Skeletal muscle satellite cell (primary cell): Measurements from ENCODE around the gene HKDC1.
"Not testable (repeated sequence)": the region's sequence is repeated elsewhere in the genome, so short reads cannot be mapped to it uniquely, and the experiment has no call there.

Experiments used
- H3K27me3 ChIP-seq: 2 replicates; pipeline ENCODE4 v1.7.0; 2013; ENCODE audit warnings: low read length; ENCODE audit not compliant: control insufficient read depth, insufficient read depth
- H3K36me3 ChIP-seq: 2 replicates; pipeline ENCODE4 v1.7.0; 2013; ENCODE audit warnings: mild to moderate bottlenecking, control low read depth, low read length; ENCODE audit not compliant: insufficient read depth
- H3K4me1 ChIP-seq: 2 replicates; pipeline ENCODE4 v1.7.0; 2013; ENCODE audit warnings: low read length; ENCODE audit not compliant: control insufficient read depth, insufficient read depth
- H3K4me2 ChIP-seq: 2 replicates; pipeline ENCODE4 v1.7.0; 2013; ENCODE audit warnings: mild to moderate bottlenecking, low read length
- H3K4me3 ChIP-seq: 2 replicates; pipeline ENCODE4 v1.7.0; 2013; ENCODE audit warnings: low read length
- H3K9ac ChIP-seq: 2 replicates; pipeline ENCODE4 v1.7.0; 2013; ENCODE audit warnings: mild to moderate bottlenecking, low read depth, low read length, moderate library complexity
- H3K9me3 ChIP-seq: replicated peaks from 2 replicates; pipeline ENCODE4 v1.7.0; 2013; ENCODE audit warnings: mild to moderate bottlenecking, control low read depth, low read length

HKDC1 gene

GRCh38 chr10:69268761-69269416 is 48.8 kb downstream of the HKDC1 start:
- H3K4me3 ChIP-seq: no peak overlapping the region
- H3K27me3 ChIP-seq: peaks cover 30% of the 10 kb centered on the region
- H3K9me3 ChIP-seq: no peaks in the 10 kb centered on the region
- H3K36me3 ChIP-seq: no peaks in the 10 kb centered on the region
- H3K4me2 ChIP-seq: no peak overlapping the region
- H3K4me1 ChIP-seq: no peaks in the 10 kb centered on the region
- no peak overlapping the region for H3K9ac ChIP-seq

DNA sequence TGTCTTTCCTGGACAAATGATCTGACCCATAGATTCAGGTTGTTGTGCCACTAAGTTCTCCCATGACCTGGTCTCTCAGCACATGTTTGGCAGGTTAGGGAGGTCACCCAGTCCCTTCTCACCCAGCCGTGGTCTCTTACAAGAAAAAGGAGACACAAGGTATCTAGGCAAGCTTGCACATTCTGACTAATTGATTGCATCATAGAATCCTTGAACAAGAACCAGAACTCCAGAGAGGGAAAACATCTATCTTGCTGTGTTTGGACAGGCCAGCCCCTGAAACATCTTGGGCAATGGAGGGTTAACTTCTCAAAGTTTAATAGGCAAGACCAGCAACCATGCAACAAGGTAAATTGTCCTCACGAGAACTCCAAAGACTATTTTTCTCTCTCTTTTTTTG is 49.6 kb downstream of the HKDC1 start:
- H3K4me3 ChIP-seq: no peak overlapping the region
- H3K27me3 ChIP-seq: peaks cover 24% of the 10 kb centered on the region
- H3K9ac ChIP-seq: no peak overlapping the region
- no peak overlapping the region for H3K4me2 ChIP-seq
- H3K4me1 ChIP-seq: no peaks in the 10 kb centered on the region
- no peaks in the 10 kb centered on the region for H3K36me3 ChIP-seq
- no peaks in the 10 kb centered on the region for H3K9me3 ChIP-seq

DNA sequence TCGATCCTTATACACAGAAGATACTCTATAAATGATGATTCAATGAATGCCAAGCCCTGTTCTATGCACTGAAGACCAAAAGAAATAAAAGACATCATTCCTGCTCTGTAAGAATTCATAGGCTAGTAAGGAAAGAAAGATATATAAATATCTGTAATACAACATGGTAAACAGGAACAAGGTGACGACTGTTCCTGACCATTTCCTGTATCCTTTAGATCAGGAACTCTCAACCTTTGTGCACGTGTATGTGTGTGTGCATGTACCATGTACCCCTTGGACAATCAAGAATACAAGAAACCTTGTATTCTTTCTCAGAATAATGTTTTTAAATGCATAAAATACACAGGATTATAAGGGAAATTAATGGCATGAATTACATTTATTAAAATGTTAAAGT is 50.9 kb downstream of the HKDC1 start:
- H3K9me3 ChIP-seq: no peaks in the 10 kb centered on the region
- H3K27me3 ChIP-seq: peaks cover 14% of the 10 kb centered on the region
- no peak overlapping the region for H3K9ac ChIP-seq
- no peaks in the 10 kb centered on the region for H3K4me1 ChIP-seq
- H3K4me2 ChIP-seq: no peak overlapping the region
- H3K36me3 ChIP-seq: no peaks in the 10 kb centered on the region
- H3K4me3 ChIP-seq: no peak overlapping the region

DNA sequence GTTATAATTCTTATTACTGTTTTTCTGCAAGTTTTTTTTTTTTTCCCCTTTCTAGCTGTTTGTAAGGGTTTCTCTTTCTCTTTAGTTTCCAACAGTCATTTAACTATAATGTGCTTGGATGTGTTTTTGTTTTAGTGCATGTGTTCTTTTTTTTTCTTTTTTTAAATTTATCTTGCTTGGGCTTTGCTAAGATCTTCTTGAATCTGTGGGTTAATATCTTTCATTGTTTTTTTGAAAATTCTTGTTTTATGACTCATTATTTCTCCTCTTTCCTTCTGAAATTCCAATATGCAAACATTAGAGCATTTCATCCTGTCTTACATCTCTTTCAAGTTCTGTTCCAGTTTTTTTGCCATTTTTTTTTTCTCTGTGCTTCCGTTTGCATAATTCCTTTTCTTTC is 52.5 kb downstream of the HKDC1 start:
- no peak overlapping the region for H3K4me2 ChIP-seq
- H3K27me3 ChIP-seq: peaks cover 4% of the 10 kb centered on the region
- no peak overlapping the region for H3K4me3 ChIP-seq
- no peak overlapping the region for H3K9ac ChIP-seq
- H3K36me3 ChIP-seq: no peaks in the 10 kb centered on the region
- H3K9me3 ChIP-seq: no peaks in the 10 kb centered on the region
- H3K4me1 ChIP-seq: no peaks in the 10 kb centered on the region

GRCh38 chr10:69275444-69275843 is 55.3 kb downstream of the HKDC1 start:
- H3K9me3 ChIP-seq: no peaks in the 10 kb centered on the region
- no peaks in the 10 kb centered on the region for H3K4me1 ChIP-seq
- H3K36me3 ChIP-seq: no peaks in the 10 kb centered on the region
- no peak overlapping the region for H3K4me3 ChIP-seq
- H3K9ac ChIP-seq: no peak overlapping the region
- no peaks in the 10 kb centered on the region for H3K27me3 ChIP-seq
- H3K4me2 ChIP-seq: no peak overlapping the region

- H3K9me3 ChIP-seq: no peaks in the 10 kb centered on the region
- peaks cover 8% of the 10 kb centered on the region for H3K27me3 ChIP-seq
- no peaks in the 10 kb centered on the region for H3K36me3 ChIP-seq
- H3K4me1 ChIP-seq: no peaks in the 10 kb centered on the region
- no peak overlapping the region for H3K4me2 ChIP-seq
- H3K4me3 ChIP-seq: no peak overlapping the region
- H3K9ac ChIP-seq: no peak overlapping the region
These were observed 56.4 kb downstream of the HKDC1 start for GRCh38 chr10:69276503-69276902.

GRCh38 chr10:69278446-69278963 is 58.4 kb downstream of the HKDC1 start, which contains the start of gene HK1:
TSS of gene HK1 (plus strand) at chr10:69278496.
- no peaks in the 10 kb centered on the region for H3K36me3 ChIP-seq
- H3K4me3 ChIP-seq: no peak within 1 kb of the TSS
- no peaks in the 10 kb centered on the region for H3K9me3 ChIP-seq
- H3K9ac ChIP-seq: no peak within 1 kb of the TSS
- H3K4me1 ChIP-seq: no peaks in the 10 kb centered on the region
- no peak within 1 kb of the TSS for H3K4me2 ChIP-seq
- H3K27me3 ChIP-seq: peaks cover 10% of the 10 kb centered on the region

DNA sequence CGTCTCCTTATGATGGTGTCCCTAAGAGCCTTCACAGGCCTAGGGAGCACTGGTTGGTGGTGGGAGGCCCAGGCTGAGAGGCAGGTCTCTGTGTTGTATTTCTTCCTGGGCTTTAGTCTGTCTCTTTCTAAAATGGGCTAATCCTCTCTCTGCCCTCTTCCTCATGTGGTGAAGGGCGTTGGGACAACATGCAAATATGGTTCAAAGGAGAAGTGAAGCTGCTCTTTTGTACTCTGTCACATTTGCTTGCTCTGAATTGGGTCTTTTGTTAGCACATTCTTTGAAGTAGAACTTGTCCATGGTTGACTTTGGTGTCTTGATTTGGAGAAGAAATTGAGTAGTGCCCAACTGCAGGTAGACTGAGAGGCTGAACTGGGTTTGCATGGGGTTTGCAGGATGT is 59.0 kb downstream of the HKDC1 start:
- Histone ChIP-seq H3K4me3 (no peak overlapping the region), H3K36me3 (no peaks in the 10 kb centered on the region)

DNA sequence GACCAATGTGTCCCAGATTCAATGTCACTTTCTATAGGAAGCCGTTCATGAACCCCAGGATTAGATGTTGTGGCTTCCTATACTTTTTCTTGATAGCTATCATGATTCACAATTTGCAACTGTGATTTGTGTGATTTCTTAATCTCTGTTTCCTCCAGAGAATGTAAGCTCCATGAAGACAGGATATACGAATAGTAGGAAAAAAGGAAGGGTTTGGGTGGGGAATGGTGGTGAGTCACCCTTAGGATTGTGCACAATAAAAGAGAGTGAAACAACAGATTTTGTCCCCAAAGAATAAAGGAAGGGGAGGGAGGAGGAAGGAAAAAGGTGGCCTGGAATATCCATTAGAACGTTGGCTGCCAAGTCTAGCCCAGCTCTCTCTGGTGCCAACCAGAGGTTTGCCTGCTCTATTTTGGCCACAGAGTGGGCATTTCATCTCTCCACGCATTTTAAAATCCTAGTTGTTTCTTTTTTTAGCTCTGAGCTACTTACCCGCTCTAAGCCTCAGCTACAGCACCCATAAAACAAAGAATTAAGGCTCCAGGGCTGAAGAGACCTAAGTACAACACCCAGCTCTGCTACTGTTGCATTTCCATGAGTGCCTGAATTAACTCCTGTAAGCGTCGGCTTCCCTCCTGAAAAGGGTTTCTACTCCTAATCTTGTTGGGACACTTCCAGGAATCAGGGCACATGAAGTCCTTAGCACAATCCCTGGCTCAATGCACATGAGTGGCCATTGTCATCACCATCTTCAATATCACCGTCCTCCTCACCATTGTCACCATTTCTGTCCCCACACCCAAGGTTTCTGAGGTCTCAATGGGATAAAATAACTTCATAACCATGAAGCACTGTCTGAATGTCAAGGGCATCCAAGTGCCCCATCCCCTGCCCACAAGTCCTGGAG is 61.6 kb downstream of the HKDC1 start:
- no peak overlapping the region for H3K9ac ChIP-seq
- no peaks in the 10 kb centered on the region for H3K9me3 ChIP-seq
- no peak overlapping the region for H3K4me3 ChIP-seq
- peaks cover 15% of the 10 kb centered on the region for H3K27me3 ChIP-seq
- no peaks in the 10 kb centered on the region for H3K36me3 ChIP-seq
- no peaks in the 10 kb centered on the region for H3K4me1 ChIP-seq
- no peak overlapping the region for H3K4me2 ChIP-seq

More for the DNA sequence above, 59.0 kb downstream of the HKDC1 start:
- H3K9ac ChIP-seq: no peak overlapping the region
- peaks cover 14% of the 10 kb centered on the region for H3K27me3 ChIP-seq
- H3K9me3 ChIP-seq: no peaks in the 10 kb centered on the region
- H3K4me1 ChIP-seq: no peaks in the 10 kb centered on the region
- H3K4me2 ChIP-seq: no peak overlapping the region

- H3K4me2 ChIP-seq, H3K9ac ChIP-seq, H3K4me3 ChIP-seq, H3K9me3 ChIP-seq, H3K4me1 ChIP-seq, H3K36me3 ChIP-seq: not testable (repeated sequence)
- H3K27me3 ChIP-seq: peaks cover 29% of the 10 kb centered on the region
These were observed 64.3 kb downstream of the HKDC1 start for GRCh38 chr10:69284402-69284801.

GRCh38 chr10:69285699-69286098 is 65.6 kb downstream of the HKDC1 start:
- H3K9me3 ChIP-seq: no peaks in the 10 kb centered on the region
- H3K4me3 ChIP-seq: no peak overlapping the region
- no peak overlapping the region for H3K4me2 ChIP-seq
- no peaks in the 10 kb centered on the region for H3K36me3 ChIP-seq
- H3K4me1 ChIP-seq: no peaks in the 10 kb centered on the region
- H3K27me3 ChIP-seq: peaks cover 29% of the 10 kb centered on the region
- no peak overlapping the region for H3K9ac ChIP-seq
